KOPT-K1 (cell line): ENCODE measurements around the gene MARF1.
A peak's percentile ranks its signal among the peaks of the same experiment; 100 is the strongest.
"Not testable (repeated sequence)": the region's sequence is repeated elsewhere in the genome, so short reads cannot be mapped to it uniquely, and the experiment has no call there.

Experiments used
- H3K27ac ChIP-seq: fragments of 200-600 bp; sonication (generic); 2 replicates; pipeline ENCODE4 v1.5.1; 2016; ENCODE audit warnings: antibody characterized with exemption, mild to moderate bottlenecking, low read depth, low read length; ENCODE audit not compliant: poor library complexity, severe bottlenecking
- H3K36me3 ChIP-seq: fragments of 200-600 bp; sonication (generic); 2 replicates; pipeline ENCODE4 v1.5.1; 2017; ENCODE audit warnings: antibody characterized with exemption, mild to moderate bottlenecking, low read length, moderate library complexity; ENCODE audit not compliant: insufficient read depth
- H3K9me3 ChIP-seq: fragments of 200-600 bp; sonication (generic); 2 replicates; pipeline ENCODE4 v1.5.1; 2017; ENCODE audit warnings: antibody characterized with exemption, low read length, mild to moderate bottlenecking; ENCODE audit not compliant: insufficient read depth, poor library complexity, severe bottlenecking

The MARF1 gene

GRCh38 chr16:15643048-15643945, at the start of gene MARF1:
MARF1 (minus strand) TSS chr16:15643154; CDS start chr16:15639233, 3,921 bp downstream.
- Histone ChIP-seq H3K9me3 (no peaks in the 10 kb centered on the region), H3K36me3 (peaks cover 11% of the 10 kb centered on the region), H3K27ac (peak within 1 kb of the TSS; percentile 97)

GRCh38 chr16:15692508-15692907, 49.6 kb upstream of the MARF1 start:
- H3K36me3 ChIP-seq = peaks cover 99% of the 10 kb centered on the region
- not testable (repeated sequence) for H3K27ac ChIP-seq, H3K9me3 ChIP-seq

GRCh38 chr16:15691046-15691445, 48.1 kb upstream of the MARF1 start:
- no peak overlapping the region for H3K27ac ChIP-seq
- H3K9me3 ChIP-seq = no peaks in the 10 kb centered on the region
- peaks cover 99% of the 10 kb centered on the region for H3K36me3 ChIP-seq

GRCh38 chr16:15690296-15690695, 47.3 kb upstream of the MARF1 start:
- H3K27ac ChIP-seq = no peak overlapping the region

GRCh38 chr16:15689290-15689689, 46.3 kb upstream of the MARF1 start:
- Histone ChIP-seq H3K36me3 (peaks cover 99% of the 10 kb centered on the region), H3K9me3 (no peaks in the 10 kb centered on the region), H3K27ac (no peak overlapping the region)

More at GRCh38 chr16:15690296-15690695, 47.3 kb upstream of the MARF1 start:
- H3K9me3 ChIP-seq = no peaks in the 10 kb centered on the region
- peaks cover 99% of the 10 kb centered on the region for H3K36me3 ChIP-seq

- H3K36me3 ChIP-seq = peaks cover 99% of the 10 kb centered on the region
- no peak overlapping the region for H3K27ac ChIP-seq
- no peaks in the 10 kb centered on the region for H3K9me3 ChIP-seq
These were observed 43.3 kb upstream of the MARF1 start for GRCh38 chr16:15686287-15686686.

GRCh38 chr16:15682105-15682570, 39.2 kb upstream of the MARF1 start:
- Histone ChIP-seq H3K36me3 (peaks cover 100% of the 10 kb centered on the region), H3K9me3 (no peaks in the 10 kb centered on the region), H3K27ac (no peak overlapping the region)

GRCh38 chr16:15677447-15677846, 34.5 kb upstream of the MARF1 start:
- H3K36me3 ChIP-seq = peaks cover 91% of the 10 kb centered on the region
- no peaks in the 10 kb centered on the region for H3K9me3 ChIP-seq
- no peak overlapping the region for H3K27ac ChIP-seq

- peaks cover 87% of the 10 kb centered on the region for H3K36me3 ChIP-seq
- no peaks in the 10 kb centered on the region for H3K9me3 ChIP-seq
- no peak overlapping the region for H3K27ac ChIP-seq
These were observed 33.6 kb upstream of the MARF1 start for GRCh38 chr16:15676506-15676905.

- Histone ChIP-seq H3K36me3 (peaks cover 87% of the 10 kb centered on the region), H3K9me3 (no peaks in the 10 kb centered on the region), H3K27ac (no peak overlapping the region)
These were observed 31.6 kb upstream of the MARF1 start for GRCh38 chr16:15674571-15674970.

- peak overlapping the region; percentile 61 for H3K27ac ChIP-seq
- H3K9me3 ChIP-seq = no peaks in the 10 kb centered on the region
- H3K36me3 ChIP-seq = peaks cover 83% of the 10 kb centered on the region
These were observed 29.7 kb upstream of the MARF1 start for GRCh38 chr16:15672514-15673167.

GRCh38 chr16:15672127-15672513, 29.2 kb upstream of the MARF1 start:
- H3K36me3 ChIP-seq = peaks cover 83% of the 10 kb centered on the region
- not testable (repeated sequence) for H3K9me3 ChIP-seq
- peak overlapping the region; percentile 61 for H3K27ac ChIP-seq

GRCh38 chr16:15671530-15672117, 28.7 kb upstream of the MARF1 start:
- H3K36me3 ChIP-seq = peaks cover 83% of the 10 kb centered on the region
- H3K27ac ChIP-seq = peak overlapping the region; percentile 61

GRCh38 chr16:15667091-15667742, 24.3 kb upstream of the MARF1 start:
- no peaks in the 10 kb centered on the region for H3K9me3 ChIP-seq
- H3K27ac ChIP-seq = no peak overlapping the region
- H3K36me3 ChIP-seq = peaks cover 86% of the 10 kb centered on the region

More at GRCh38 chr16:15671530-15672117, 28.7 kb upstream of the MARF1 start:
- no peaks in the 10 kb centered on the region for H3K9me3 ChIP-seq

- H3K9me3 ChIP-seq = no peaks in the 10 kb centered on the region
- H3K36me3 ChIP-seq = peaks cover 79% of the 10 kb centered on the region
- H3K27ac ChIP-seq = no peak overlapping the region
These were observed 22.2 kb upstream of the MARF1 start for GRCh38 chr16:15665107-15665506.
